Measurements from ENCODE around the gene DIRAS1.

Gene DIRAS1

DNA sequence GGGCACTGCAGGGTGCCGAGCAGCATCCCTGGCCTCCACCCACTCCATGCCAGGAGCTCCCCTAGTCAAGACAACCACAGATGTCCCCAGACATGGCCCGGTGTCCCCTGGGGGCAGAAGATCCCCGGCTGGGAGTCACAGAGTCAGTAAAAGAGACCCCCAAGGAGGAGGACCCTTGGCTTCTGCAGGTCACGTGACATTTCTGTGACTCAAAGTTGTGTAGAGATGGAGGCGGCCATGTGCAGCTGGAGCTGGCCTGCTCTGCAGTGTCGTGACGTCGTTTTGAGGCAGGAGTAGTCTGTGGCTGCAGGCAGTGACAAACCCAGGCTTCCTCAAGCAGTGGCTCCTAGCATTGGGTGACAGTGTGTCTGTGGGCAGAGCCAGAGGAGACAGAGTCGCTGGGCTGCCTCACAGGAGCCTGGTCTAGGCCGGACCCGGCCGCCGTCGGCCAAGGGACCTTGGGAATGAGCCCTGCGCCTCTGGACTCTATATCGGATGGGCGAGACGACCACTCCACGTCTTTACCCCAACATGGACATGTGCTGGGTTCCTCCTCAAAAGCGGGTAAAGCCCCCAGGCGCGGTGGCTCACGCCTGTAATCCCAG is 7.7 kb upstream of the DIRAS1 start:
- in situ Hi-C loops (cut with MboI; ENCODE audit: low sequenced_read_pairs), result no loop called here

DNA sequence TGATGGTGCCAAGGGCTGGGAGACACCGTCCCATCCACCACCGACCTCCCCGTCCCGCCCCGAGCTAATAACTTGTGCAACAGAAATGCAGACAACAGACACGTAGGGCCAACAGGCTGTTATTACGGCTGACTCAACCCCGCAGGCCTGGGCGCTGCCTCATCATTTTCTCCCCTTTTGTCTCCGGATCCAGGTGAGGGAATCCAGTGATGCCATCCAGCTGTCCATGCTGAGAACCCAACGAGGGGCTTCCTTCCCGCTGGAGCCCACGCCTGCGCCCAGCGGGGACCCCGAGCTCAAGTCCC is 6.4 kb upstream of the DIRAS1 start:
- in situ Hi-C loops (cut with MboI; ENCODE audit: low sequenced_read_pairs), result no loop called here

DNA sequence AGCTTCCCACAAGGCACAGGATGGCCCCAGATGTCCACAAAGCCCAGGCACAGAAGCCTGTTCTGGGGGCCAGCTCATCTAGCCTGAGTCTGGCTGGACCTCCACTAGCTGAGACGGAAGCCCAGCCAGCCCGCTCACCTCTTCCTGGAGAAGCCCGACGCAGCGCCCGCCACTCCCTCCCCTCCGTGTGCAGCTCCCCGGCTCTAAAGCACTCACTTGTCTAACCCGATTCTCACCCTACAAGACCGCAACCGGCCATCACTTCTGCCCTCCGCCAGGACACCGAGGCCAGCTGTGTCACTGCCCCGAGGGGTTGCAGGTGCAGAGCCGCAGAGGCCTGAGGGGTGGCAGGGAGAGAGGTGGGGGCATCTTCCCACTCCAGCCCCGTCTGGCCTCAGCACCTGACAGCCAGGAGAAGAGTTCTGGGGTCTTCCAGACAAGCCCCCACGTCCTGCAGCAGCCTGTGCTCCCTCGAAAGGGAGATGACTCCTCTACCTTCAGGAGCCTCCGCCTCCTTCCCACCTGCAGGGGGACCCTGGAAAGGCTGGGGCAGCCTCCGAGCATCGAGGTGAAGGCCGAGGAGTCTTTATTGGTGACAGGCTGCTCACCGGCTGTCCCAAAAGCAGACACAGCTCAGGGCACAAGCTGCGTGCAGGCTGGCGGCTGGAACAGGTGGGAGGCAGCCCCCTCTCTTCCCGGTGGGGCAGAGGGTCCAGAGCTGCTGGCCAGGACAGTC is 5.9 kb upstream of the DIRAS1 start:
- in situ Hi-C loops (cut with MboI; ENCODE audit: low sequenced_read_pairs), result no loop called here

DNA sequence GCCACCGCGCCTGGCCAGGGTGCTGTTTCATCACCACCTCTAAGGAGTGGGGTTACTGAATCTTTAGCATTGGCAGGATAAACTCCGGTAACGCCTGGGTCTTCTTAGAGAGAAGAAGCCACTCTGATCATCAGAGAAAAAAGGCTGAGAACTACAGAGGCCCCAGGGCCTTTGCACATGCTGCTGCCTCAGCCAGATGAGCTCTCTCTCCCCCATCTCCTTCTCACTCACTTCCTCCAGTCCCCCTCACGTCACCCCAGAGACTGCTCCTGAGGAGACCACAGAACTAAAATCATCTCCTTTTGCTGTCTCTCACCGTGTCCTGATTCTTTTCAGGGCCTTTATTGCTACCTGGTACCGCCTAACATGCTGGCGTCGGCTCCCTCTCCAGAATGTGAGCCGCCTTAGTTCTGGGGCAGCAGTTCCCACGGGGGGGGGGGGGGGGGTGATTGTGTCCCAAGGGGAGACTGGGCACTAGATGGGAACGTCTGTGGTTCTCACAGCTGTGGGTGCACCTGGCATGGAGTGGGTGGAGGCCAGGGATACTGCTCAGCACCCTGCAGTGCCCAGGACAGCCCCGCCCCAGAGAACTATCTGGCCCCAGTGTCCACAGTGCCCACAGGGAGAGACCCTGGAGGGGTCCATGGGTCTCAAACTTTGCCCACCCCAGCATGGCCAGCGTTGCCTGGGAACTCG is 5.1 kb upstream of the DIRAS1 start:
- in situ Hi-C loops (cut with MboI; ENCODE audit: low sequenced_read_pairs), result no loop called here

DNA sequence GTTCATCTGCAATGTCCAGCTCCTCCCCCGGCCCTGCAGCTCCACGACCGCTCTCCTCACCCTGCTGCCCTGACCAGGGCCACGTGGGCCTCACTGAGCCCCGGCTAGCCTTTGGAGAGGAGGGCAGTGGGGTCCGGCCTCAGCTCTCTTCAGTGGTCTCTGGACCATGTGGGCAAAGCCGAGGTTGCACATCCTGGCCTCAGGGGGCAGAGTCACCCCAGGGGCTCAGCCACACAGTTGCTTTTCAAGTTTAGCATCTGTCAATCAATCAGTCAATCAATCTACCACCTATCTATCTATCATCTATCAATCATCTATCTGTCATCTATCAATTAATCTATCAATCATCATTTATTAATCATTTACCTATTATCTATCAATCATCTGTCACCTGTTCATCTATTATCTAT is 3.0 kb upstream of the DIRAS1 start:
- in situ Hi-C loops (cut with MboI; ENCODE audit: low sequenced_read_pairs), result no loop called here

DNA sequence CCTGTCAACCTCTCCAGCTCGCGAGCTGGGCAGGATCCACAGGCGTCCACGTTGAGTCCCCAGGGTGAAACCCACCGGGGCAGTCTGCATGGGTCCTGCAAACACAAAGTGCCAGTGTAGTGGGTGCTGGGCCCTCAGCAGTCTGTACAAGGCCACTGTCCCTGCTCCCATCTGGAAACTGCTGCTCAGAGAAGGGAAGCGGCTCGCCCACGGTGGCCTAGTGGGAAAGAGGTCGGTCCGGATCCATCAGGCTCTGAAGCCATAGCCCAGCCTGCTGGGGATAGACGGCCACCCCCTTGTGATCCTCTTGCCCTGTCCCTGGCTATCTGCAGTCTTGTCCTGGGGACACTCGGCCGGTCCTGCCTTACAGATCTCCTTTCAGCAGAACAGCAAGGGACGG is 2.6 kb upstream of the DIRAS1 start:
- in situ Hi-C loops (cut with MboI; ENCODE audit: low sequenced_read_pairs), result no loop called here

DNA sequence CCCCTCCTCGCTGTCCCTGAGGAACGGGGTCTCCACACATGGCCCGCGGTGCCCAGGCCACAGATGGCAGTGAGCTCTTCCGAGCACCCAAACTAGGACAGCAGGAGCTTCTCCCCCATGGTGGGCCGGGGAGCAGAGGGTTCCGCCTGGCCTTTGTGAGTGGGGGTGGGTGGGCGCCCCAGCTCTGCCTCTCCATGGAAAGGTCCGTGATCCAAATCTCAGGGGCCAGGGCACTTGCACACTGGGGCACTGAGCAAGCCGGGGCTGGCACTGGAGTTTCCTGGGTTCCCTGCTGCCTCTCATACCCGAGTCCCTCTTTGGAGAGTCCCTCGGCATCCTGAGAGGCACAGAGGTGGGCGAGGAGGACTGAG is 2.2 kb upstream of the DIRAS1 start:
- in situ Hi-C loops (cut with MboI; ENCODE audit: low sequenced_read_pairs), result no loop called here

DNA sequence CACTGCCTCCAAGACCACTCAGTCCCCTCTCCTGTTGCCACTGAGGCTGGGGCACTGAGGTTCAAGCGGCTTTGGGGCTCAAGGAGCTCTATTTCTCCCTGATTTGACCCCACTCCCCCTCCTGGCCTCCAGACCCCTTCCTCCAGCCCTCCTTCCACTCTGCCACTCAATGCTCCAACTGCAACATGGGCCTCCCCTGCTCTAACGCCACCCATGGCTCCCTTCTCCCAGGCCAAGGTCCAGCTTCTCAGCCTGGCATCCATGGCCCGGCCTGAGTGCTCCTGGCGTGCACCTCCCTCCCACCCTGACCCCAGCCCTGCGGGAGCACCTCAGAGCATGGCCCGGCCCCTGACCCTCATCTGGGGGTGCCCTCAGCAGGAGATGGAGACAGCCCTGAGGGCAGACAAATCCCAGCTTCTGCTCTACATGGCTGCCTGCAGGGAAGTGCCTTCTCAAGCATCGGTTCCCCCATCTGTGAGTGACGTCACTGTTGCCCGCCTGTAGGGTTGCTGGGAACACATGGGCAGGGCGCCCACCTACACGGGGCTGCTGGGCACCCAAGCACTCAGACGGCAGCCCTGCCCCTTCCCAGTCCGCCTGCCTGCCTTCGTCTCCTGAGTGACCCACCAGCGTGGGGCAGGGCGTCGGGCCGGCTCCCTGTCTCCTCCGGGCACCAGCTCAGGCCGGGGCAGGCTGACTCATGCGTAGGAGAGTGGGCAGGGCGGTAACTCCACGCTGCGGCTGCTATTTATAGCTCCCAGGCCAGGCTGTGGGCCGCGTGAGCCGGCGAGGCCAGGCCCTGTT is 1.6 kb upstream of the DIRAS1 start:
- in situ Hi-C loops (cut with MboI; ENCODE audit: low sequenced_read_pairs), result no loop called here

DNA sequence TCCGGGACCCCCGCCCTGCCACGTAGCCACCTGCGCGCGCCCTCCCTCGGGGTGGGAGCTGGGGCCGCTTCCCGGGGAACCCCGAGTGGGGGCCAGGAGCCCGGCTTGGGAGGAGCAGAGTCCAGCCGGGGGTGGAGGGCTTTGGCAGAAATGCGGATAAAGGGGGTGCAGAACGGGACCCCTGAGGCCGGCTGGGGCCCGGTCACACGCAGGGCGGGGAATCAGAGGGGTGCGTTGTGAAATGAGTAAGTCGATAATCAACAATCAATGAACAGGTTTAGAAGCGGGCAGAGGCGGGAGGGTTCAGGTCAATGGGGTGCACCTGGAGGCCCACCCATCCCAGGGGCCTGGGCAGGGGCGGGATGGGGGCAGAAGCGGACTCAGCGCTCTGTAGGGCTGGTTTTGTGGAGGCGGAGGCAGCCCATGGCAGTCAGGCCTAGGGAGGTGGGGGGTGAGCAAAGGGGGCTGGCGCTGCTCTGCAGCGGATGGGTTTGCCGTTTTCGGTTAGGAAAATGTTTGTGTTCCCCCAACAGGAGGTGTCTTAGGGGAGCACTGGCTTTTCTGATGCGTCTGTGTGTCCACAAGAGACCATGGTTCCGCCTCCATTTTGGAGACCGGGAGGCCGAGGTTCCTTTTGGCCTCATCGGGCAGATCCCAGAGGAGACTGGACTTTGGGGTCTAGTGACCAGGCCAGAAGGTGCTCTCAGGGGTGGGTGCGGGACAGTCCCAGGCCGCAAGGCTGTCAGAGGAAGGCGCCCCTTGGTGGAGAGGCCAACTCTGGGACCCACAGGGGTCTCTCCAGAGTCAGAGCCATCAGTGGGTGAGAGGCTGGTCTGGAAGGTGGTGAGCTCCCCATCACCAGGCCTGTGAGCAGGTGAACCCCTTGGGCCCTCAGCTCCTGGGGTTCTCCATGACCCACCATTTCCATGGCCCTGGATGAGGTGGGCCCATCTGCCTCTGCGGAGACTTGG is 683 bp upstream of the DIRAS1 start:
- in situ Hi-C loops (cut with MboI; ENCODE audit: low sequenced_read_pairs), result no loop called here

DNA sequence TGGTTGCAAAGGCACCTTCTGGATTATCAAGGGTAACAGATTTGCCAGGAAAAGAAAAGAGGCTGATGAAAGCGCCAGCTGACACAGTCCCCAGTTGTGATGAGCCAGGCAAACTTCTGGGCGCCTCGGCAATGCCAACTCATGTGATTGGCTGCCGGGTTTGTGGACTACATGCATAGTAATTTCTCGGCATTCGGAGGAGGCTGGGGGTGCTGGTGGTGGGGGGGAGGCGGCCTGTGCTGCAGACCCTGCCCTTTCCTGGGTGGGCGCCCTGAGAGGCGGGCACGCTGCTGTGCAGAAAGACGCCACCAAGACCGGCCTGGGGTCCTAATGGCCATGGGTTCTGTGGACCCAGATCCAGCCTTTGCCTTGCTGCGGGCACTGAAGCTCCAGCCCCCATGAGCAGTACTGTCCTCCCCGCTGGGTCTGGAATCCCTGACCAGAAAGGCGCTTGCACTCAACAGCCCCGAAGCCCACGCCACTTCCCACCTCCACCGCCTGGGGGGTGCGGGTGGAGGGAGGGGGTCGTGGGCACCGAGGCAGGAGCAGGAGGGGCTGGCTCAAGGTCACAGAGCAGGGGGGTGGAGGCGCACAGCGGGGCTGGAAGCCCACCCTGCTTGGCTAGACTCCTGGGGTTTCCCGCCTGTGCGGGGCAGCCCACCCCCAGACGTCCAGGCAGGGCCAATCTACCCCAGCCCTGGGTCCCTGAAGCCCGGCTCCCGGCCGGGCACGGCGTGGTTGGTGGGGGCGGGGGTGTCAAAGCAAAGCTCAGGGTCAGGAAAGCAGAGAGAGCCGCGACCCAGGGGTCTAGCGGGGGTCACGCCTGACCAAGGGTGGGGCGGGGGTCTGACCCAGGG is 1.0 kb downstream of the DIRAS1 start:
- in situ Hi-C loops (cut with MboI; ENCODE audit: low sequenced_read_pairs), result no loop called here

DNA sequence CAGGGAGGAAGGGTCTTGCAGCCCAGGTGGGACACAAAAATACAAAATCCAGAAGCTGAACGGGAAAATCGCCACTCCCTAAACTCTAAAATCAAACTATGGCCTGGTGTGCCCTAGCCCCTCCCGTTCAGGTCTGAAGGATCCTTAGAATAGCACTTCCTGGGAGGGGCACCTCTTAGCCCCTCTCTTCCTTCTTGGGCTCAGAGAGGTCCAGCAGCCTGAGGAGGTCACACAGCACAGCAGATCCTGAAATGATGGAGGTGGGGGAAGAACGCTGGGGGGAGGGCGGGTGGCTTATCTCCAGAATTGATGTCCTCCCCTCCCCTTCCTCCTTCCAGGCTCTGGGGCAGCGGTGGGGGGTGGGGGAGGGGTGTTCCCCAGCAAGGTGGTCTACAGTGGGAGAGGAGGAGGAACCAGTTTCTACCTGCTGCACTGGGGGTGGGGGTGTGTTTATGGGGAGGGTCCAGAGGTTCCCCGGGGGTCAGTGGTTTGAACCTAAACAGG is 1.9 kb downstream of the DIRAS1 start:
- in situ Hi-C loops (cut with MboI; ENCODE audit: low sequenced_read_pairs), result no loop called here

DNA sequence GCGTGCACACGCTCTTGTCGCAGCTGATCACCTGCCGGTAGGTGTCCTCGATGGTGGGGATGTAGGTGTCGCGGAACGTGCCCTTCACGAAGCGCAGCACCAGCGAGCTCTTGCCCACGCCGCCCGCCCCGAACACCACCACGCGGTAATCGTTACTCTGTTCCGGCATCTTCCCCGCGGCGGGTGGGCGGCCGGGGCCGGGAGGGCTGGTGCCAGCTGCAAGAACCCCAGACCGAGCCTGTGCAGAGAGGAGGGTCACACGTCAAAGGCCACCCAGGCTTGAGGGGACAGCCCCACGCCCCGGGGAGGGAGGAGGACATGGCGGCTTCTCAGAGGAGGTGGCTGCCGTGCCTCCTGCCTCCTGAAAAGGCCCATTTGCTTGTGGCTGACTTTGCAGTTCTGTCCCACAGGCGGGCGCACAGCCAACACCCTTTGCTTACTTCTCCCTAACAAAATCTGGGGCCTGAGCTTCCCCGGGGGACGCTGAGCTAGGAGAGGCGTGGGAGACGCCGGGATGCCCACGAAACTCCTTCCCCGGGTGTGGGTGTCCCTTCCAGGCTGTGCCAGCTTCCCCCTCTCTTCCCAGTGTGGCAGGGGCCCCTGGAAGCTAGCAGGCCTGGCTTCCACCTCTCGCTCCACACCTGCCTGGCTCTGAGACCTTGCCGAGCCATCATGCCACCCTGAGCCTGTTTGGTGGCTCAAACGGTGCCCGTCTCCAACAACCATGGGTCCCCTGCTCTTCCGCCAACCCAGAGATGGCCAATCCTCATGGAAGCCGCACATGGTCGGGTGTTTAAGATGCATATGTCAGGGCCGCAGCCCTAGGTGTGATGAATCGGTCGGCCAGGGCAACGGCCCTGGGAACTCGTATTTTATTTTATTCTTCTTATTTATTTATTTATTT is 3.3 kb downstream of the DIRAS1 start:
- in situ Hi-C loops (cut with MboI; ENCODE audit: low sequenced_read_pairs), result no loop called here

DNA sequence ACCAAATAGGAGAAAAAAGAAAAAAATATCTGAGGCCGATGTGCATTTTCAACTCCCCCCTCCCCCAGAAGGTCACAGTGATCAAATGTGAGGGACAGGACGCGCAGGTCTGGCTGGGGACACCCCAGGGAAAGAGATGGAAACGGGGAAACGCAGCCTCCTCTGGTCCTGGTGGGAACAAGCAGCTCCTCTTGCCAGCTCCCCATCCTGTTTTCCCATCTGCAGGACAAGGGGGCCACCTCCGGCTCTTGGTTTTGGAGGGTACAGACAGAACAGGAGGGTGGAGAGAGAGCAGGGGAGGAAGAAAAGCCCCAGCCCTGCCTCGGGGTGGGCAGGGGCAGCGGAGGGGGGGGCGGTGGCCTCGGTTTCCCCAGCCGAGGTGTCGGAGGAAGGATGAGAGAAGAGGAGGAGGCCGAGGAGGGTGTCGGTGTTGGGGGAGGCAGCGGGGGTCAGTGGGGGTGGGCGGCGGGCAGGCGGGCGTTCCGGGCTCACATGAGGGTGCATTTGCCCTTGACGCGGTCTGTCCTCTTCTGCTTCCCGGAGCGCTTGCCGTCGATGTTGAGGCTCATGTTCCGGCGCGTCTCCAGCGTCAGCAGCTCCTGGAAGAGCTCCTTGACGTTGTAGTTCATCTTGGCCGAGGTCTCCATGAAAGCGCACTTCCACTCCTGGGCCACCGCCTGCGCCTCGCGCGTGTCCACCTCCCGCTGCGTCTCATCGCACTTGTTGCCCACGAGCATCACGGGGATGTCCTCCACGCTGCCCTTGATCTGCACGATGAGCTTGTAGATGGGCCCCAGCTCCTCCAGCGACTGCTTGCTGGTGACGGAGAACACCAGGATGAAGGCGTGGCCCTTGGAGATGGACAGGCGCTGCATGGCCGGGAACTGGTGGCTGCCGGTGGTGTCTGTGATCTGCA is 4.2 kb downstream of the DIRAS1 start:
- in situ Hi-C loops (cut with MboI; ENCODE audit: low sequenced_read_pairs), result no loop called here

DNA sequence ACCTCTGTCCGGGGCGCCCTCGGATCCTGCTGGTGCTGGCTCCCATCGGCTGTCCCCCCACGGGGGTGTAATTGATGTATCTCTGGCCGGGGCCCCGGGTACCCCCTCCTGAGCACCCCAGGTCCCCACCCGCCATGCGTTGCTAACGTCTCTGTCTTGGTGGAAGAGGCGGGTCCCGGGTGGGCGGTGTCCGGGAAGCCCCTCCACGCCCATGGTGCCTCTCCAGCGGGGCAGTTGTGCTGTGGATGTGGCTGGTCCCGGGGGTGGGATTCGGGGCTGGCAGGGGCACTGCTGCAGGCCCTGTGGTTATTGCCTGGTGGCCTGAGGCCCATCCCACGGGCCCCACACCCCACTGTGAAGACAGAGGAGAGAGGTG is 4.9 kb downstream of the DIRAS1 start:
- in situ Hi-C loops (cut with MboI; ENCODE audit: low sequenced_read_pairs), result no loop called here

DNA sequence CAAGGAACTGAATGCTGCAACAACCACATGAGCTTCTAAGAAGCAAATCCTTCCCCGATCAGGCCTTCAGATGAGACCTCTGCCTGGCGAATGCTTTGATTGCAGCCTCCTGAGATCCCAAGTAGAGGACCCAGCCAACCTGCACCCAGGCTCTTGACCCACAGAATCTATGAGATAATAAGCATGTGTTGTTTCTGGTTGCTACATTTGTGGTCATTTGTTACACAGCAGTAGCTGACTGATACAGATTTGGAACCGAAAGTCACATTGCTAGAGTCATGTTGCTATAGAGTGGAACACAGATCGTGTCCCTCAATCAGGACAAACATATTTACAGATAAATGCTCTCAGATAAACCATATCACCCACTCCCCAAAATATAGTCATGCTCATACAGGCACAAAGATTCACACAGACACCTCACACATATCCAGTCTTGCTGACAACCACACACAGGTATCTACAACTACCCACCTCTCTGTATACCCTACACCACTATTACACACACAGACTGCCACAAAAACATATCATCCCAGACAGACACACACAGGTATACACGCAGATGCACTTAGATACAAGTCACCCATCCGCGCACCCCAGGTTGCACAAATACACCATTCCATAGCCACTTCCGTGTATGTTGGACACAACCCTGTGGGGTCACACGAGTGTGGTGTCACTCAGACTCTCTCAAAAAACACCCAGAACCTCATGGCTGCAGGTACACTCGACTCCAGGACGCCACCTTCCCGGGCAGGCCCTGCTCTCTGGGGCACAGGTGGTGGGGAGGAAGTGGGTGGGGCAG is 5.5 kb downstream of the DIRAS1 start:
- in situ Hi-C loops (cut with MboI; ENCODE audit: low sequenced_read_pairs), result no loop called here

DNA sequence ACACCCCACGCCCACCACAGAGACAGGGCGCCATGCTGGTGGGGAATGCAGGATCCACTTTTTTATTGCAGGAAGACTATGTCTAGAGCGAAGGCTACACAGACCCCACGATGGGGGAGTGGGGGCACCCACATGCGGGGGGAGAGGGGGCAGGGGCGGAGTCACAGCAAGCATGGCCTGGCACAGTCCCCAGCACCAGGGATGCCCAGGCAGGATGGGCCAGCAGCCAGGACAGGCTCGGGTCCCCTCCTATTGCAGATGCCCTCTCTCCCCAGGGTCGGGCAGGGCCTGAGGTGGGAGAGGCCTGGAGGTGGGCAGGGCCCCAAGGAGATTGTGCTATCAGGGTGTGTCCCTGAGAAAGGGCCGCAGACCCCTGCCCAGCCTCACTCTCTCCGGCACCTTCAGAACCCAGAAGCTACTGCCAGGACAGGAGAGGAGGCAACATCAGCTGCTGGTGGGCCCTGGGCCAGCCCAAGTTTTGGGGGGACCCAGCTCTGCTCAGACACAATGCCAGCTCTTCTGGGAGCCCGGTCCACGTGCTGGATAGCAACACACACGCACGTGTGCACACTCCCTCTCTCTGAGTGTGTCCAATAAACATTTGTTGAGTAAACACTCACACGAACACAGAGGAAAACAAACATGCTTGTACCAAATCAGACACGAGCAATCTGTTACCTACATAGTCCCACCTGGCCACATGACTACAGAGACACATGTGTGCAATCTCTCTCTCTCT is 6.5 kb downstream of the DIRAS1 start:
- in situ Hi-C loops (cut with MboI; ENCODE audit: low sequenced_read_pairs), result no loop called here

Data from hTERT RPE-1 (cell line).